HPDE6-E6E7 (cell line): Measurements from ENCODE around the gene CHORDC1.
"Not testable (repeated sequence)": the region's sequence is repeated elsewhere in the genome, so short reads cannot be mapped to it uniquely, and the experiment has no call there.

Source experiments
- DNase-seq: peaks from one replicate; pipeline ENCODE4 v3.0.0; 2011; ENCODE audit warnings: missing footprints; ENCODE audit errors: extremely low spot score

CHORDC1 gene

DNA sequence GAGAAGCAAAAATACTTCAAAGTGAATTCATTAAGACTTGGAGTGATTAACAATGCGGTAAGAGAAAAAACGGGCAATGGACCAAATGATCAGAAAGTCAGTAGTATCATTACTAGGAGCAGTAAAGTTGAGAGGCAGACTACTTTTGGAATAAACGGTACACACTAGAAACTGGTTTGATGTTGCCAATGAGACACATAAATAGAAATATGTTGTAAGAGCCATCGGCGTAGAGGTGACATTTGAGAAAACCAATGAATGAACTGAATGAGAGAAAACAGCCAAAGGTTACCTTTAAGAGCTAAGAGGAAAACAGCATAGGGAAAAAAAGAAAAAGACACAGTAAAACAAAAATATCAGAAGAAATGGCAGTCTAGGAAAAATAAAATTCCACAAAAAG lies 6.2 kb downstream of the CHORDC1 start:
- no peak for DNase-seq

DNA sequence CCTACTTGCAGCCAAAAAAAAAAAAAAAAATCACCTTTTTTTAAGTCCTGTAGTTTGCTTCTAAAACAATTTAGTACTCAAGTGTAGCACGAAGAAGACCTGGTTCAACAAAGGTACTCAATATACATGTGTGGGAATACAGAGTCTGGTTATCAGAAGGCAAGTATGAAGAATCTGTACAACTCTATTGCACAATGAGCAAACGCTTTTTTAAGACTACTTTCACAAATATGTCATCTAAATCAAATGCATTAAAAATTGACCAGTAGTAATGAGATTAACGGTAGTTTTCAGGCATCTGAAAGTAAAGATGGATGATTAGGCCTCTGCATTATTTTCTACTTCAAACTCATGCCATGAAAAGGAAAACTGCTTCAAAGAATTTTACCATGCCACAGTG lies 9.5 kb downstream of the CHORDC1 start:
- no peak for DNase-seq

DNA sequence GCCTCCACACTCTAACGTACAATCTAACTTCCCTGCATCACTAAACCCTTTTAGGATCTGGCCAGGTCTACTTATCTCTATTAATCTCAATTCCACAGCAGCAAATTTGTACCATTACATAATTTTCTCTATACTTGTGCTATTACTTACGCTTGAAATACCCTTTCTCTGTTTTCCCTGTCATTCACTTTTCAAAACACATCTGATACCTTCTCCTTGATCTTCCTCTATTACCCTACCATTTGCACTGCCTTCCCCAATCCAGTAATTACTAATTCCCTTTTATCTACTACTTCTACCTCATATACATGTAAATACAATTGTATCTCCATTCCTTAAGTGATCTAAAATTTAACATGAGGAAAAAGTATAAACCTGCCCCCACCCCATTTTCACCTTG lies 14.0 kb downstream of the CHORDC1 start:
- no peak for DNase-seq

- not testable (repeated sequence) for DNase-seq
Measured at GRCh38 chr11:90207992-90208391, 14.9 kb downstream of the CHORDC1 start.

- DNase-seq = peak; percentile 8
Measured at GRCh38 chr11:90204832-90205646, 17.8 kb downstream of the CHORDC1 start.

- DNase-seq = no peak
Measured at GRCh38 chr11:90204407-90204806, 18.4 kb downstream of the CHORDC1 start.

GRCh38 chr11:90202342-90202741 lies 20.5 kb downstream of the CHORDC1 start:
- no peak for DNase-seq

- DNase-seq = no peak
Measured at GRCh38 chr11:90197377-90197776, 25.5 kb downstream of the CHORDC1 start.

- DNase-seq = no peak
Measured at GRCh38 chr11:90192869-90193582, 29.8 kb downstream of the CHORDC1 start.

DNA sequence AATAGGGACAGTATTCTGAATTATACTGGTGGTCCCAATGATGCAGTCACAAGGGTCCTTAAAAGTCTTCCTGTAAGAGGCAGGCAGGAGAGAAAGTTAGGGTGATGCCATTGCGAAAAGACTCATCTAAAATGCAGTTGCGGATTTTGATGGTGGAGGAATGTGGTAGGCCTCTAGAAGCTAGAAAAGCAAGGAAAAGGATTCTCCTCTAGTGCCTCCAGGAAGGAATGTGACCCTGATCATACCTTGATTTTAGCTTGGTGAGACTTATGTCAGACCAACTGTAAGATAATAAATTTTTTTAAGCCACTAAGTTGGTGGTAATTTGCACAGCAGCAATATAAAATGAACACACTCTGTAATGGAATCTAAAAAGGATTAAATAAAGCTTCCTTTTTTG lies 33.8 kb downstream of the CHORDC1 start:
- no peak for DNase-seq

DNA sequence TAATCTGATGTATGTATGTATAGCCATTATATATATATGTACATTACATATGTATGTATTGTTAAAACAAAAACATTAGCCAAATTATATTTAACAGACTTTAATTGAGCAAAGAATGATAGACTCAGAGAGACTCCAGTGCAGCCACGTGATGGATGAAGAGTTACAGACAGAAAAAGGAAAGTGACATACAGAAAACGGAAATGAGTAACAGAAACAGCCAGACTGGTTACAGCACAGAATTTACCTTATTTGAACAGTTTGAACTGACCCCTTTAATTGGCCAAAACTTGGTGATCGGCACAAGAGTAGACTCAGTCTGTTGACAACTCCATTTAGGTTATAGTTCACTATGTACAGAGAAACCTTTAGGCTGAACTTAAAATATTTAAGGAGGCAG lies 35.0 kb downstream of the CHORDC1 start:
- DNase-seq = no peak

DNA sequence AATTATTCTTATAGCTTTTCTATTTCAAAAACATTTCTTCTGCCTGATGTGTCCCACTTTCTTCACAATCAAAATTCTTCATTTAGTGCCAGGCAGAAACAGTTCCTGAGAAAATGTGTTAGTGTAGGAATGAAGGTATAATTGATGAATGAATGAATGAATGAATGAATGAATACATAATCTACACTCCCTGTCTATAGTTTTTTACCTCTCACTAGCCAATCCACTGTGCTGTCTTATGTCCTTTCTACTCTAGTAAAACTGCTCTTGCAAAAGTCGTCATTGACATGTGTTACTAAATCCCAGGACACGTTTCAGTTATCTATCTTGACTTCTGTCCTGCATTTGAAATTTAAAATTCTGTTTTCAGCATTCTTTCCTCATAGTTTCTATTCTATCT lies 42.9 kb downstream of the CHORDC1 start:
- DNase-seq = no peak

- DNase-seq = peak; percentile 55
Measured at GRCh38 chr11:90178751-90179150, 44.1 kb downstream of the CHORDC1 start.

GRCh38 chr11:90176069-90176468 lies 46.8 kb downstream of the CHORDC1 start:
- DNase-seq = no peak

DNA sequence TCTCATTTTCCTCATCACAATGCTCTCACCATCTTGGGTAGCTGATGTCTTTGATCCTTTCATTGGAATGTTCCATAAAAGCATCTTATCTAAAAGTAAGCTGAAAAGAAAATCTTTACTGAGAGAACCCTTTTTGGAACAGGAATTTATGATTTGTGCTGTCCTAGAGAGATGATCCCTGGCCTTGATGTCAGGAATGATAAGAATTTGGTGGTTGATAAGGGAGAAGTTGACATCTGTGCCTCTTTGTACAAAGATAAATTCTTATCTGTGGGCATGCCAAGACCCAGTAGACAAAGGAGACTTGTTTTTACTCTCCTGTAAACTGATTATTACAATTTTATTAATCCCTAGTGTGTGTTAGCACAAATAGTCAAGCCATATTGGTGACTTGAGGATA lies 51.5 kb downstream of the CHORDC1 start:
- no peak for DNase-seq

DNA sequence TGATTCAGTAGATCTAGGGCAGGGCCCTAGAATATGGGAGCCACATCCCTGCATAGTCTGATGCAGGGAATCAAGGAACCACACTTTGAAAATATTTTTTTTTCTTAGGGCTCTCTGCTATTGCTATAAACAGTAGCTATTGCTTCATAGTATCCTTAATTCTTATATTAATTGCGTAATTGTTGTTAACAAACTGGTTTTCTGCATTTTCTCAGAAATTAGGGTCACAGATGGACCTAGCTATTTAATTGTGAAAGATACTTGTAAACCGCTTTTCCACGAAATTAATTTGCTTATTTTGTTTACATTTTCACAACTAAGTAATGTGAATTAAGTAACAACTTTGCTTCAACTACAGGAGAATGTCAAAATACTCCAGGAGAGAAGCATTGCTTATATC lies 54.3 kb downstream of the CHORDC1 start:
- DNase-seq = no peak

DNA sequence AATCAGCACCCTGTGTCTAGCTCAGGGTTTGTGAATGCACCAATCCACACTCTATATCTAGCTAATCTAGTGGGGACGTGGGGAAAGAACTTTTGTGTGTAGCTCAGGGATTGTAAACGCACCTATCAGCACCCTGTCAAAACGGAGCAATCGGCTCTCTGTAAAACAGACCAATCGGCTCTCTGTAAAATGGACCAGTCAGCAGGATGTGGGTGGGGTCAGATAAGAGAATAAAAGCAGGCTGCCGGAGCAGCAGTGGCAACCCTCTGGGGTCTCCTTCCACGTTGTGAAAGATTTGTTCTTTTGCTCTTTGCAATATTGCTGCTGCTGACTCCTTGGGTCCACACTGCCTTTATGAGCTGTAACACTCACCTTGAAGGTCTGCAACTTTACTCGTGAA lies 55.1 kb downstream of the CHORDC1 start:
- DNase-seq = not testable (repeated sequence)

GRCh38 chr11:90166982-90167573 lies 55.8 kb downstream of the CHORDC1 start:
- DNase-seq = not testable (repeated sequence)
